ENCODE results near the gene MAGI1.

The MAGI1 gene

DNA sequence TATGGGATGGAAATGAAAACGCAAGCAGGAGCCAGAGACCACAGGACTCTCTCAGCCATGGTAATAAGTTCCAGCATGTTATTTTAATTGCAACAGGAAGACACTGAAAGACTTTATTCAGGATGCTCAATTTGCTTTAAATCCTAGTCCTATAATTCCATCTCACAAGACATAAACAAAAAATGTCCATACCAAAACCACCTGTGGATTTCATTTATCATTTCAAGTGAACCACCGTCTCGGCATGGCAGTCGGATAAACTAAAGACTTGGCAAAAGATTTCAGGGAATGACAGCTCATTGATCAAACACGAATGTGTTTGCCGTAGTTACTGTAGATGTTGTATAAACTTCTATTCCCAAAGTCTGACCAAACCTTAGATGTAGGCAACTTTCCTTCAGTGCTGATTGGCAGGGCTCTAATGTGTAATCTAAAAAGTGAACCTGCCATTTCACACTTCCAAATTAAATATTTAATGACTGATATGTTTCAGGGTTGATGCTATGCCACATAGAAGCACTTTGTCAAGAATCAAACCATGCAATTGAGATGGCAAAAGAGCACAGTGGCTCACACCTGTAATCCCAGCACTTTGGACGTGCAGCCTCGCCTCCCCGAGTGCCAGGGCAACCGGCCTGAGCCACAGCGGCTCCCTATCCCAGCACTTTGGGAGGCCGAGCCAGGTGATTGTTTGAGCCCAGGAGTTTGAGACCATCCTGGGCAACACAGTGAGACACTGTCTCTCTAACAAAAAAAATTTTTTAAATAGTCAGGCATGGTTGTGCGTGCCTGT is 331.7 kb downstream of the MAGI1 start:
- ATAC-seq, result no peak
- no peak for TF ChIP-seq GLIS3 (CRISPR knock-in tag; IDR thresholded peaks at IDR 0.05)
- TF ChIP-seq OSR1 (CRISPR knock-in tag; IDR thresholded peaks at IDR 0.05), result no peak
- no peak for TF ChIP-seq CSDC2 (CRISPR knock-in tag; IDR thresholded peaks at IDR 0.05)
- TF ChIP-seq, protein P1, sequence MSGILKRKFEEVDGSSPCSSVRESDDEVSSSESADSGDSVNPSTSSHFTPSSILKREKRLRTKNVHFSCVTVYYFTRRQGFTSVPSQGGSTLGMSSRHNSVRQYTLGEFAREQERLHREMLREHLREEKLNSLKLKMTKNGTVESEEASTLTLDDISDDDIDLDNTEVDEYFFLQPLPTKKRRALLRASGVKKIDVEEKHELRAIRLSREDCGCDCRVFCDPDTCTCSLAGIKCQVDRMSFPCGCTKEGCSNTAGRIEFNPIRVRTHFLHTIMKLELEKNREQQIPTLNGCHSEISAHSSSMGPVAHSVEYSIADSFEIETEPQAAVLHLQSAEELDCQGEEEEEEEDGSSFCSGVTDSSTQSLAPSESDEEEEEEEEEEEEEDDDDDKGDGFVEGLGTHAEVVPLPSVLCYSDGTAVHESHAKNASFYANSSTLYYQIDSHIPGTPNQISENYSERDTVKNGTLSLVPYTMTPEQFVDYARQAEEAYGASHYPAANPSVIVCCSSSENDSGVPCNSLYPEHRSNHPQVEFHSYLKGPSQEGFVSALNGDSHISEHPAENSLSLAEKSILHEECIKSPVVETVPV (CRISPR knock-in tag; IDR thresholded peaks at IDR 0.05), result no peak
- TF ChIP-seq ZFP3 (CRISPR knock-in tag; IDR thresholded peaks at IDR 0.05), result no peak
- TF ChIP-seq ZFP30 (CRISPR knock-in tag; IDR thresholded peaks at IDR 0.05), result no peak
- no peak for TF ChIP-seq TCF4 (CRISPR knock-in tag; IDR thresholded peaks at IDR 0.05; ENCODE audit: borderline replicate concordance)
- TF ChIP-seq ZNF70 (CRISPR knock-in tag; IDR thresholded peaks at IDR 0.05), result no peak
- TF ChIP-seq RARB (CRISPR knock-in tag; IDR thresholded peaks at IDR 0.05), result no peak

DNA sequence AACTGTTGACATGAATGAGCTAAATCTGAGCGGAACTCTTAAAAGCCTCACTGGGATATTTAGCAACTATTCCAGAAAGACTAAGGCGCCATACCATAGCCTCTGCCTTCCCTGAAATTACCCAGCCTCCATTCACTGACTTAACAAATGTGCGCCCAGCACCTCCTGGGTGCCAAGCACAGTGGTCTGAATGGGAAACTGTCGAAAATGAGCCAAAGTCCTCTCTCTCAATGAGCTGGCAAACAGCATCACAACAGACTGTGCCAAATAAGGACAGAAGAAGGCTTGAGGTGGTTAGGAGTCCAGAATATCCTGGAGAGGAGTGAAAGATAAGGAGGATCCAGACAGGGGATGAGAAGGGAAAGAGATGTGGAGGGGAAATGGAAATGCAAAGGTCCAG is 332.4 kb downstream of the MAGI1 start:
- no peak for ATAC-seq
- TF ChIP-seq, protein P2, sequence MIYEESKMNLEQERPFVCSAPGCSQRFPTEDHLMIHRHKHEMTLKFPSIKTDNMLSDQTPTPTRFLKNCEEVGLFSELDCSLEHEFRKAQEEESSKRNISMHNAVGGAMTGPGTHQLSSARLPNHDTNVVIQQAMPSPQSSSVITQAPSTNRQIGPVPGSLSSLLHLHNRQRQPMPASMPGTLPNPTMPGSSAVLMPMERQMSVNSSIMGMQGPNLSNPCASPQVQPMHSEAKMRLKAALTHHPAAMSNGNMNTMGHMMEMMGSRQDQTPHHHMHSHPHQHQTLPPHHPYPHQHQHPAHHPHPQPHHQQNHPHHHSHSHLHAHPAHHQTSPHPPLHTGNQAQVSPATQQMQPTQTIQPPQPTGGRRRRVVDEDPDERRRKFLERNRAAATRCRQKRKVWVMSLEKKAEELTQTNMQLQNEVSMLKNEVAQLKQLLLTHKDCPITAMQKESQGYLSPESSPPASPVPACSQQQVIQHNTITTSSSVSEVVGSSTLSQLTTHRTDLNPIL (CRISPR knock-in tag; IDR thresholded peaks at IDR 0.05; ENCODE audit: low read depth), result no peak
- TF ChIP-seq, protein P3, sequence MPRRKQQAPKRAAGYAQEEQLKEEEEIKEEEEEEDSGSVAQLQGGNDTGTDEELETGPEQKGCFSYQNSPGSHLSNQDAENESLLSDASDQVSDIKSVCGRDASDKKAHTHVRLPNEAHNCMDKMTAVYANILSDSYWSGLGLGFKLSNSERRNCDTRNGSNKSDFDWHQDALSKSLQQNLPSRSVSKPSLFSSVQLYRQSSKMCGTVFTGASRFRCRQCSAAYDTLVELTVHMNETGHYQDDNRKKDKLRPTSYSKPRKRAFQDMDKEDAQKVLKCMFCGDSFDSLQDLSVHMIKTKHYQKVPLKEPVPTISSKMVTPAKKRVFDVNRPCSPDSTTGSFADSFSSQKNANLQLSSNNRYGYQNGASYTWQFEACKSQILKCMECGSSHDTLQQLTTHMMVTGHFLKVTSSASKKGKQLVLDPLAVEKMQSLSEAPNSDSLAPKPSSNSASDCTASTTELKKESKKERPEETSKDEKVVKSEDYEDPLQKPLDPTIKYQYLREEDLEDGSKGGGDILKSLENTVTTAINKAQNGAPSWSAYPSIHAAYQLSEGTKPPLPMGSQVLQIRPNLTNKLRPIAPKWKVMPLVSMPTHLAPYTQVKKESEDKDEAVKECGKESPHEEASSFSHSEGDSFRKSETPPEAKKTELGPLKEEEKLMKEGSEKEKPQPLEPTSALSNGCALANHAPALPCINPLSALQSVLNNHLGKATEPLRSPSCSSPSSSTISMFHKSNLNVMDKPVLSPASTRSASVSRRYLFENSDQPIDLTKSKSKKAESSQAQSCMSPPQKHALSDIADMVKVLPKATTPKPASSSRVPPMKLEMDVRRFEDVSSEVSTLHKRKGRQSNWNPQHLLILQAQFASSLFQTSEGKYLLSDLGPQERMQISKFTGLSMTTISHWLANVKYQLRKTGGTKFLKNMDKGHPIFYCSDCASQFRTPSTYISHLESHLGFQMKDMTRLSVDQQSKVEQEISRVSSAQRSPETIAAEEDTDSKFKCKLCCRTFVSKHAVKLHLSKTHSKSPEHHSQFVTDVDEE (CRISPR knock-in tag; IDR thresholded peaks at IDR 0.05), result no peak
- TF ChIP-seq ISL1 (CRISPR knock-in tag; IDR thresholded peaks at IDR 0.05), result no peak
- TF ChIP-seq ZNF8 (CRISPR knock-in tag; IDR thresholded peaks at IDR 0.05), result no peak

DNA sequence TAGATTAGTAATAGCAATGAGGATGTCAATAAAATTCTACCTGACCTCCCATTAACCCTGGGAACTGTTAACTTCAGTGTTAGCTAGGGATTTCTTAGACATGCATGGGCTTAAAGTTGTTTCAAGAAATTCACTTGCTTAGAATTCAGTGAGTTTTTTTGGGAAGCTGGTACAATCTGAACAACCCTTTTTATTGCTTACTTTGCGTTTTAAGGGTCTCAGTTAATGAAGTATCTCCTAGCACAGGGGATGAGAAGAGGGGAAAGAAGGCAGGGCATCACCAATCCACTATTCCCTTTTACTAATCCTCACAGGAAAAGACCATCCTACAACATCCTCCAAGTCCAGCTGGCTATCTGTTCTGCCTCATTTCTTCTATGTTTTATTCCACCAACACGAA is 334.9 kb downstream of the MAGI1 start:
- ATAC-seq, result no peak
- TF ChIP-seq GLIS3 (CRISPR knock-in tag; IDR thresholded peaks at IDR 0.05) (no peak), PPARA (CRISPR knock-in tag; IDR thresholded peaks at IDR 0.05; ENCODE audit: borderline replicate concordance) (no peak), ZNF565 (CRISPR knock-in tag; conservative IDR thresholded peaks at IDR 0.05; ENCODE audit: low read depth) (no peak), ZFP3 (CRISPR knock-in tag; IDR thresholded peaks at IDR 0.05) (no peak), ISL1 (CRISPR knock-in tag; IDR thresholded peaks at IDR 0.05) (no peak), ZFP30 (CRISPR knock-in tag; IDR thresholded peaks at IDR 0.05) (no peak), OSR1 (CRISPR knock-in tag; IDR thresholded peaks at IDR 0.05) (no peak), ZNF70 (CRISPR knock-in tag; IDR thresholded peaks at IDR 0.05) (no peak), ZNF8 (CRISPR knock-in tag; IDR thresholded peaks at IDR 0.05) (no peak), SNAI2 (CRISPR knock-in tag; IDR thresholded peaks at IDR 0.05) (no peak), TCF4 (CRISPR knock-in tag; IDR thresholded peaks at IDR 0.05; ENCODE audit: borderline replicate concordance) (no peak)
- TF ChIP-seq, protein P1 (CRISPR knock-in tag; IDR thresholded peaks at IDR 0.05), result no peak
- TF ChIP-seq, protein P4, sequence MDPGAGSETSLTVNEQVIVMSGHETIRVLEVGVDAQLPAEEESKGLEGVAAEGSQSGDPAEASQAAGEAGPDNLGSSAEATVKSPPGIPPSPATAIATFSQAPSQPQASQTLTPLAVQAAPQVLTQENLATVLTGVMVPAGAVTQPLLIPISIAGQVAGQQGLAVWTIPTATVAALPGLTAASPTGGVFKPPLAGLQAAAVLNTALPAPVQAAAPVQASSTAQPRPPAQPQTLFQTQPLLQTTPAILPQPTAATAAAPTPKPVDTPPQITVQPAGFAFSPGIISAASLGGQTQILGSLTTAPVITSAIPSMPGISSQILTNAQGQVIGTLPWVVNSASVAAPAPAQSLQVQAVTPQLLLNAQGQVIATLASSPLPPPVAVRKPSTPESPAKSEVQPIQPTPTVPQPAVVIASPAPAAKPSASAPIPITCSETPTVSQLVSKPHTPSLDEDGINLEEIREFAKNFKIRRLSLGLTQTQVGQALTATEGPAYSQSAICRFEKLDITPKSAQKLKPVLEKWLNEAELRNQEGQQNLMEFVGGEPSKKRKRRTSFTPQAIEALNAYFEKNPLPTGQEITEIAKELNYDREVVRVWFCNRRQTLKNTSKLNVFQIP (CRISPR knock-in tag; IDR thresholded peaks at IDR 0.05; ENCODE audit: borderline replicate concordance, low read depth), result no peak
- TF ChIP-seq, protein P2 (CRISPR knock-in tag; IDR thresholded peaks at IDR 0.05; ENCODE audit: low read depth), result no peak
- TF ChIP-seq, protein P3 (CRISPR knock-in tag; IDR thresholded peaks at IDR 0.05), result no peak
